ENCODE measurements around the gene NEDD9.

NEDD9 gene

GRCh38 chr6:11139051-11139960 lies 93.2 kb downstream of the NEDD9 start:
- DNase-seq: peak; percentile 59

- DNase-seq: no peak
These were observed 95.7 kb downstream of the NEDD9 start for GRCh38 chr6:11136809-11137208.
